Endothelial cell (in vitro differentiated cells): ENCODE measurements around the gene ACOXL. TPM values are rescaled to one million over a fixed set of nuclear protein-coding genes. Genes with fewer than 3 reads are reported as not detected.
"Not testable (repeated sequence)": the region's sequence is repeated elsewhere in the genome, so short reads cannot be mapped to it uniquely, and the experiment has no call there.

Experiments
- DNase-seq: peaks from one replicate; pipeline ENCODE4 v3.0.0; 2021; ENCODE audit warnings: low spot score
- H3K27ac Mint-ChIP-seq: one replicate; pipeline ENCODE4 v1.8.0; 2021; ENCODE audit warnings: mixed read lengths, inconsistent platforms; ENCODE audit not compliant: unreplicated experiment
- H3K27me3 Mint-ChIP-seq: one replicate; pipeline ENCODE4 v1.8.0; 2021; ENCODE audit warnings: mild to moderate bottlenecking, moderate library complexity, mixed read lengths, inconsistent platforms; ENCODE audit not compliant: unreplicated experiment
- H3K36me3 Mint-ChIP-seq: one replicate; pipeline ENCODE4 v1.8.0; 2021; ENCODE audit warnings: mild to moderate bottlenecking, low read depth, mixed read lengths, inconsistent platforms; ENCODE audit not compliant: unreplicated experiment
- H3K4me1 Mint-ChIP-seq: one replicate; pipeline ENCODE4 v1.8.0; 2021; ENCODE audit warnings: mild to moderate bottlenecking, mixed read lengths, inconsistent platforms; ENCODE audit not compliant: unreplicated experiment
- H3K4me3 Mint-ChIP-seq: one replicate; pipeline ENCODE4 v1.8.0; 2021; ENCODE audit warnings: mild to moderate bottlenecking, mixed read lengths, inconsistent platforms; ENCODE audit not compliant: unreplicated experiment
- H3K9me3 Mint-ChIP-seq: one replicate; pipeline ENCODE4 v1.8.0; 2021; ENCODE audit warnings: mixed read lengths, inconsistent platforms; ENCODE audit not compliant: unreplicated experiment
- total RNA-seq: library from RNA; stranded (reverse); fragmentation: NEBNext Ultra II Directional; extraction: Animal tissue kit (Norgen Biotek cat#: 25700); gene quantifications from one replicate; pipeline ENCODE4 v1.2.1, GENCODE V29; 2021; ENCODE audit not compliant: unreplicated experiment
- TF ChIP-seq, protein P1 (sequence below): fragments of 200-600 bp; sonication (generic); IDR thresholded peaks from one replicate; pipeline ENCODE4 v1.5.0; 2021; ENCODE audit warnings: antibody characterized with exemption; ENCODE audit not compliant: unreplicated experiment

The ACOXL gene
- total RNA-seq, 1 donor from 2014 or later = 0.44 TPM

DNA sequence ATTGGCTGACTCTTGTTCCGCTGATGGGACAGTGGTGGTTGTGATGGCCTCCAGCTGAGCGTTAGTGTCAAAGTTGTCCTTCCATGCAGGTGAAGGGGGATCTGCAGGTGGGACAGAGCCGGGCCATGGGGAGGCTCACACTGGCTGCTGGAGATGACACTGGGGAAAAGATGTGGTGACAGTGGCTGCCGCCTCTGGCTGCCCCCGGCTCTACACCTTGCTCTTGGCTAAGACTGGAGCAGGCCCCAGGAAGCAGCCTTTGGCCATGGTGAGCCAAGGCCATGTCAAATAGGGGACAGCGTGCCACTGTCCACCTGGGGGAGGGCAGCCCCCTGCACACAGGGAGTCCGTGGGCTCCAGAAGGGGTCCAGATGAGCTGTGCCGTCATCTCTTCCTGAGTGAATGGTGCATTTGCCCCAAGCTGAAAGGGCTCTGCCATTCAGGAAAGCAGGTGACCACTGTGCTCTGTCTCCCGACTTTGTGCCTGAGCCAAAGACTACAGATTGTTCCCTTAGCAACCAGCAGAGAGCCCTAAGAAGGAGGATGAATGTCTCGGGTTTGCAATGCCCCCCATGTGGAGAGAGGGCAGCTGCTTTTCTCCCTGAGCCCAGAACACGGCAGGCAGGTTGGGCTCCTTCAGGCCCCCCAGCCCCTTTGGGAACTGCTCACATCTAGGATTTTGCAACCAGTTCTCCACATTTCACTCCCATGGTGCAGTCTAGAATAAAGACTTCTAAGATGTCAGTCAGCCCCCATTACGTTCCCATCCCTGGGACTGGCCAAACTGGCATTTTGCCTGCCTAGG is 309.2 kb downstream of the ACOXL start:
- DNase-seq = no peak
- H3K36me3 Mint-ChIP-seq = no peaks in the 10 kb centered on the region
- H3K4me3 Mint-ChIP-seq = no peak overlapping the region
- TF ChIP-seq, protein P1, sequence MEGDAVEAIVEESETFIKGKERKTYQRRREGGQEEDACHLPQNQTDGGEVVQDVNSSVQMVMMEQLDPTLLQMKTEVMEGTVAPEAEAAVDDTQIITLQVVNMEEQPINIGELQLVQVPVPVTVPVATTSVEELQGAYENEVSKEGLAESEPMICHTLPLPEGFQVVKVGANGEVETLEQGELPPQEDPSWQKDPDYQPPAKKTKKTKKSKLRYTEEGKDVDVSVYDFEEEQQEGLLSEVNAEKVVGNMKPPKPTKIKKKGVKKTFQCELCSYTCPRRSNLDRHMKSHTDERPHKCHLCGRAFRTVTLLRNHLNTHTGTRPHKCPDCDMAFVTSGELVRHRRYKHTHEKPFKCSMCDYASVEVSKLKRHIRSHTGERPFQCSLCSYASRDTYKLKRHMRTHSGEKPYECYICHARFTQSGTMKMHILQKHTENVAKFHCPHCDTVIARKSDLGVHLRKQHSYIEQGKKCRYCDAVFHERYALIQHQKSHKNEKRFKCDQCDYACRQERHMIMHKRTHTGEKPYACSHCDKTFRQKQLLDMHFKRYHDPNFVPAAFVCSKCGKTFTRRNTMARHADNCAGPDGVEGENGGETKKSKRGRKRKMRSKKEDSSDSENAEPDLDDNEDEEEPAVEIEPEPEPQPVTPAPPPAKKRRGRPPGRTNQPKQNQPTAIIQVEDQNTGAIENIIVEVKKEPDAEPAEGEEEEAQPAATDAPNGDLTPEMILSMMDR = no peak
- H3K9me3 Mint-ChIP-seq = no peaks in the 10 kb centered on the region
- no peak overlapping the region for H3K27ac Mint-ChIP-seq
- no peaks in the 10 kb centered on the region for H3K27me3 Mint-ChIP-seq
- peaks cover 2% of the 10 kb centered on the region for H3K4me1 Mint-ChIP-seq

DNA sequence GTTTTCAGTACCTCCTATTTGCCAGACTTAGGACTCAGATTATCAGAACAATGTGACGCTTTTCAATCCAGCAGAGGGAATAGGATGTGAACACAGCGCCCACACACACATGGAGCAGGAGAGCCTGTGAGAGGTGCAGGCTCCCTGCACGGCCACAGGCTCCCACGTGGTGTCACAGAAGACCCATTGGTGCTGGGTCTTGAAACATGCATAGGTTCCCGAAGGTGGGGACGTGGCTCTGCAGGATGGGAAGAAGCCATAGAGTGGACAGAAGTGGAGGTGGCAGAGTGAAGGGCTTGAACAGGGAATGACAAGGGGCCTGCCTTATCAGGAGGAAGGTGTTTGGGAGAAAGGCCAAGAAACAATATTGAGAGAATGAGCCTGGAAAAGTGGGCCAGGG is 309.9 kb downstream of the ACOXL start:
- Mint-ChIP-seq H3K27me3 (no peaks in the 10 kb centered on the region), H3K9me3 (no peaks in the 10 kb centered on the region), H3K4me3 (no peak overlapping the region), H3K4me1 (peaks cover 2% of the 10 kb centered on the region), H3K36me3 (no peaks in the 10 kb centered on the region), H3K27ac (no peak overlapping the region)
- DNase-seq = no peak
- TF ChIP-seq, protein P1 = no peak

DNA sequence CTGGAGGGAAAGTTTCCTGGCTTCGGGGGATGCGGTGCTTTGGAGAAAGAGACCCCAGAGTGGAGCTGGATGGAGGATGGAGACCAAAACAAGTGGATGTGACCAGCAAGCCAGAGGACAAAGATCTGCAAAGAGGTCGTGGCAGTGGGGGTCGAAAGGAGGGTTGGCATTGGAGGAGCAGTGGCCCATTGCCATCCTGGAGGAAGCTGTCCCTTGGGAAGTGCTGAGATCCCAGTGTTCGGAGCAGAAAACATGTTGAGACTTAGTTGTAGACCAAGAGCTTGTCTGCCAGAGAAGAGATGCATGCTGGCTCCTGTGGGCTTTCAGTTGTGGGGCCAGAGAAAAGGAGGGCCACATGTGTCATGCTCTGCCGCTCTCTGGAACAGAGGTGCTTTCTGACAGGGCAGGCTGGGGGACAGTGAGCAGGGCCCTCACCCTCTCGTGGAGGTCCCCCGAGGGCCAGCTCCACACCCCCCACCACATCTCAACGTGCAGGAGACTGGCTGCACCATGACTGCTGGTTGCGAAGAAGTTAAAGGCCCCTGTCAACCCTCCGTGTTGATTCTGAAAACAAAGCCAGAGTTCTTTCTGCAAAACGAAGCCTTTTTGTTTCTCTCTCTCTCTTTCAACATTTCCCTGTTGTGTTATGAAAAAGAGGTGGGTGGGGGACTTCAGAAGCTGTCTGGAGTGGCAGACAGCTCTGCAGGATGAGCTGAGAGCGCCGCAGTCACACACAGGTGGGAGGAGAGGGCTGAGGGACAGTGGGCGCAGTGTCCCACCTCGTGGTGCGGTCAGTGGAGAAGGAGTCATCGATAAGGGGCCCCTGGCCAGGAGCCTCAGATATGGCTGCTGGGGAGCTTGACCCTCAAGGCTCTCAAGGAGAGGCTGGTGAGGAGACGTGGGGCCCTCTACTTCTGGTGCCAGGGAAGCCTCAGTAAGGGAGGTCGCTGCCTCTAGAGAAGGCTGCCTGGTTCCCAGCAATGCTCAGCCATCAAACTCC is 310.7 kb downstream of the ACOXL start:
- DNase-seq = no peak
- no peak overlapping the region for H3K27ac Mint-ChIP-seq
- H3K36me3 Mint-ChIP-seq = no peaks in the 10 kb centered on the region

DNA sequence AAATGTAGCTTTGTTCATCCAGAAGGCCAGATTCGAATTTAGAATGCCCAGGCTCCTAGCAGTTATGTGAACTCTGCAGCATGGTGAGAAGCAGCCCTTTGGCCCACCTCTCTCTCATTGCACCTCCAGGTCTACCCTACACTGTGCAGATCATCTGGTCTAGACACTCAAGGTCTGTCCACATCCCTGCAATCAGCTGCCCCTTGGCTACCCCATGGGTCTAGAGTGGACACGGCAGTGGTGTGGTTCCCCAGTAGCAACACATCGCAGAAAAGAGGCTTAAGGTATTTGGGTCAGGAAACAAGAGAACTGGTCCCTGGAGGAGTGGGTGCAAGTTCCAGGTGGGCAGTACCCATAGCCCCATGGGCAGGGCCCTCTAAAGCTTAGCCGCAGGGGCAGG is 311.7 kb downstream of the ACOXL start:
- H3K27me3 Mint-ChIP-seq = no peaks in the 10 kb centered on the region

More for the DNA sequence above, 310.7 kb downstream of the ACOXL start:
- Mint-ChIP-seq H3K9me3 (no peaks in the 10 kb centered on the region), H3K4me3 (no peak overlapping the region), H3K27me3 (no peaks in the 10 kb centered on the region), H3K4me1 (peaks cover 2% of the 10 kb centered on the region)
- TF ChIP-seq, protein P1 = no peak

DNA sequence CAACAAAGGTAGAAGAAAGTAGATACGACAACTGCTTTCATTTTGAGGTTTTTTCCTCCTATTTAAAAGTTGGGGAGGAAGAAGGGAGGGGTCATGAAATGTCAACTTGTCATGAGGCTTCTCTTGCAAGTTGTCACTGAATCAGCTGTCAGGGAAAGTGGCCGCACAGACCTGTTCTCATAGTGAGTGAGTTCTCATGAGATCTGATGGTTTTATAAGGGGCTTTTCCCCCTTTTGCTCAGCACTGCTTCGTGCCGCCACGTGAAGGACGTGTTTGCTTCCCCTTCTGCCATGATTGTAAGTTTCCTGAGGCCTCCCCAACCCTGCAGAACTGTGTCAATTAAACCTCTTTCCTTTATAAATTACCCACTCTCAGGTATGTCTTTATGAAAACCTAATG is 312.9 kb downstream of the ACOXL start:
- H3K27me3 Mint-ChIP-seq, H3K4me3 Mint-ChIP-seq: not testable (repeated sequence)

More for the DNA sequence above, 311.7 kb downstream of the ACOXL start:
- no peak for DNase-seq
- Mint-ChIP-seq H3K36me3 (no peaks in the 10 kb centered on the region), H3K4me1 (peaks cover 2% of the 10 kb centered on the region), H3K4me3 (no peak overlapping the region), H3K9me3 (no peaks in the 10 kb centered on the region), H3K27ac (no peak overlapping the region)
- TF ChIP-seq, protein P1 = no peak

More for the DNA sequence above, 312.9 kb downstream of the ACOXL start:
- DNase-seq, H3K4me1 Mint-ChIP-seq, H3K9me3 Mint-ChIP-seq, H3K36me3 Mint-ChIP-seq, H3K27ac Mint-ChIP-seq: not testable (repeated sequence)
